ENCODE results near the gene CTBP2. TPM values are rescaled to one million over a fixed set of nuclear protein-coding genes. Genes with fewer than 3 reads are reported as not detected.

Gene CTBP2
- total and polyA plus RNA-seq, 2 of the 13 experiments (the other 11 are each of a cell fraction or from before 2014, with no cell fraction given) = 0.08 TPM; not detected in 1

DNA sequence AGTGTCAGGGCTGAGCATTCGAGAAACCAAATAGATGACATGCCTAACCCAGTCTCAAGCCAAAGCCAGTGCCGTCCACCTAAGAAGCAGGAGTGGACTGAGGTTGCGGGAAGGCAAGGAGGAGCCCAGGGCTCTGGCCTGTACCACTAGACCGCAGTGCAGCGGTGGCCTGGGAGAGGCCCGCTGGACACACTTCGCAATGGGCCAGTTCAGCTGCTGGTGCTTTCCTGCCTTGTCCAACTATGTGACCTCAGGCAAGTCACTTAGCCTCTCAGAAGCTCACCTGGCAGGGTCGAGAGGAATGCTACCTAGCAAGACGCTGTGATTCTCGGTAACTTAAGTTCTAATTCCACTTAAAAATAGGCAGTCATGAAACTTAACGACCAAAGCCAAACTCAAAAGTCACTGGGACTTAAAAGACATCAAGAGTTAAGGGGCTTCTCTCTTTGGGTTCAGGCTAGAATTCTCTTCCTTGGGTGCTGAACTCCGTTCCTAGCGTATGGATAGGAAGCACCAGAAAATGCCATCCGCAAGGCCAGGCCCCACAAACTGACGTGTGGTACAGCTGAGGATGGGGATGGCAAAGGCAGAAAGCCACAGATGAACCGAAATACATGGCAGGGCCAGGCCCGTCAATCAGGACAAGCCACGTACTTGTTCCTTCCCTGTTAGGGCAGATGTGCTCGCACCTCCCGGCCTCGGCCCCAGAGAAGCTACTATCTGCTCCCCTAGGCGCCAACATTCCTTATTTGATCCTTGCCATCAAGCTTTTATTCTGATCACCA lies 34.2 kb downstream of the CTBP2 start (continued):
- TF ChIP-seq, protein P1, sequence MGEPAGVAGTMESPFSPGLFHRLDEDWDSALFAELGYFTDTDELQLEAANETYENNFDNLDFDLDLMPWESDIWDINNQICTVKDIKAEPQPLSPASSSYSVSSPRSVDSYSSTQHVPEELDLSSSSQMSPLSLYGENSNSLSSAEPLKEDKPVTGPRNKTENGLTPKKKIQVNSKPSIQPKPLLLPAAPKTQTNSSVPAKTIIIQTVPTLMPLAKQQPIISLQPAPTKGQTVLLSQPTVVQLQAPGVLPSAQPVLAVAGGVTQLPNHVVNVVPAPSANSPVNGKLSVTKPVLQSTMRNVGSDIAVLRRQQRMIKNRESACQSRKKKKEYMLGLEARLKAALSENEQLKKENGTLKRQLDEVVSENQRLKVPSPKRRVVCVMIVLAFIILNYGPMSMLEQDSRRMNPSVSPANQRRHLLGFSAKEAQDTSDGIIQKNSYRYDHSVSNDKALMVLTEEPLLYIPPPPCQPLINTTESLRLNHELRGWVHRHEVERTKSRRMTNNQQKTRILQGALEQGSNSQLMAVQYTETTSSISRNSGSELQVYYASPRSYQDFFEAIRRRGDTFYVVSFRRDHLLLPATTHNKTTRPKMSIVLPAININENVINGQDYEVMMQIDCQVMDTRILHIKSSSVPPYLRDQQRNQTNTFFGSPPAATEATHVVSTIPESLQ (CRISPR knock-in tag; conservative IDR thresholded peaks at IDR 0.05) = no peak
- TF ChIP-seq SP2 (CRISPR knock-in tag; IDR thresholded peaks at IDR 0.05) = no peak

DNA sequence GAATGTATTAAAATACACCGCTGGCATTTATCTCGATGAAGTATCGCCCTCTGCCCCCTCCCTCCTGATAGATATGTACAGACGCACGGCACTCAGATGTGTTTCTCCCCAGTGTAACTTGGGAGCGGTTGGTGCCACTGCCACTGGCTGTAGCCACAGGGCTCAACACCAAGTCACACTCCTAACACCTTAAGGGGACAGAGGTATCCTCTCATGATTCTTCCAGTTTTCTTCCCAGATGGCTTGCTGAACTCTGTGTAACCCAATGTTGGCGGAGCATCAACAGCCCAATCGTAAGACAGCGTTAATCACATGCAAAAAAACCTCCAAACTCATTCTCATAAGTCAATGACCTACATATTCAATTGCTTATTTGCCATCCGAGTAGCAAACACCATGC lies 35.5 kb downstream of the CTBP2 start:
- no peak for ATAC-seq

More for the DNA sequence above, 35.5 kb downstream of the CTBP2 start:
- Histone ChIP-seq H3K9me3 (ENCODE audit: low read length) (no peaks in the 10 kb centered on the region), H3K27me3 (ENCODE audit: control insufficient read depth in 1 of 2, insufficient read depth in 2 of 2, low read length in 2 of 2) (peaks cover 1 to 78% of the 10 kb centered on the region in 2 experiments; a peak in 4 of 5 replicates), H3K9ac (ENCODE audit: insufficient read depth, low read depth, low read length) (no peak overlapping the region), H3K36me3 (replicated peaks in 1 of 2; ENCODE audit: control insufficient read depth in 1 of 2, insufficient read depth in 2 of 2, low read length in 2 of 2) (no peaks in the 10 kb centered on the region), H3K27ac (ENCODE audit: extremely low read length, insufficient read depth, low read length) (no peak overlapping the region), H4K20me1 (ENCODE audit: insufficient read depth, low read length) (no peaks in the 10 kb centered on the region), H3K4me2 (ENCODE audit: low read depth, low read length) (no peak overlapping the region), H3K4me1 (ENCODE audit: insufficient read depth, low read length) (peaks cover 8% of the 10 kb centered on the region; the same call in 1 of the 2 replicates), H3K4me3 (replicated peaks in 1 of 3; ENCODE audit: insufficient read depth in 1 of 3, low read depth in 2 of 3, low read length in 3 of 3) (no peak overlapping the region), H3K79me2 (ENCODE audit: insufficient read depth, low read length) (no peaks in the 10 kb centered on the region), H2AFZ (ENCODE audit: low read length) (no peak overlapping the region)
- FAIRE-seq = no peak
- no TSS peak for BruUV-seq (replicated peaks)
- in situ Hi-C loops (cut with HindIII; ENCODE audit: extremely low pct_ligation_motif_present, low pct_unique_long_range_greater_than_20kb) (no loop called here), intact Hi-C loops (cut with micrococcal nuclease; ENCODE audit: unreplicated experiment) (no loop called here)
- 14% methylated on average over 10 of the region's 10 CpGs for WGBS (ENCODE audit: low lambda C conversion rate)
- POLR2A ChIA-PET = no interaction called here
- no peak for TF ChIP-seq ZNF20 (CRISPR knock-in tag; IDR thresholded peaks at IDR 0.05)
- no peak for TF ChIP-seq ZNF205 (CRISPR knock-in tag; IDR thresholded peaks at IDR 0.05)
- TF ChIP-seq SP2 (CRISPR knock-in tag; IDR thresholded peaks at IDR 0.05) = no peak
- no peak for TF ChIP-seq NR2F1 (CRISPR knock-in tag; IDR thresholded peaks at IDR 0.05)
- TF ChIP-seq ARNT (IDR thresholded peaks at IDR 0.05) = no peak
- no peak for TF ChIP-seq CHD2 (IDR thresholded peaks at IDR 0.05; ENCODE audit: low read depth, low read length)
- no peak for TF ChIP-seq ZNF180 (CRISPR knock-in tag; IDR thresholded peaks at IDR 0.05; ENCODE audit: borderline replicate concordance, low read depth)
- no peak for TF ChIP-seq PAX8 (CRISPR knock-in tag; IDR thresholded peaks at IDR 0.05; ENCODE audit: borderline replicate concordance)
- no peak for TF ChIP-seq KAT8 (CRISPR knock-in tag; IDR thresholded peaks at IDR 0.05)
- no peak for TF ChIP-seq ZFP36L1 (CRISPR knock-in tag; IDR thresholded peaks at IDR 0.05)
- no peak for TF ChIP-seq LBX2 (CRISPR knock-in tag; IDR thresholded peaks at IDR 0.05; ENCODE audit: borderline replicate concordance)
- TF ChIP-seq ZMYM4 (CRISPR knock-in tag; IDR thresholded peaks at IDR 0.05) = no peak
- DNase-seq (ENCODE audit: low spot score) = no peak
- CTCF ChIA-PET (ENCODE audit: low intra/inter-chr PET ratio, low total read pairs) = no interaction called here

Data from HepG2 (cell line).